ENCODE measurements around the gene GSS. TPM values are rescaled to one million over a fixed set of nuclear protein-coding genes. Genes with fewer than 3 reads are reported as not detected.

The GSS gene
- total RNA-seq = 36.3 and 41.3 TPM in 2 replicates

DNA sequence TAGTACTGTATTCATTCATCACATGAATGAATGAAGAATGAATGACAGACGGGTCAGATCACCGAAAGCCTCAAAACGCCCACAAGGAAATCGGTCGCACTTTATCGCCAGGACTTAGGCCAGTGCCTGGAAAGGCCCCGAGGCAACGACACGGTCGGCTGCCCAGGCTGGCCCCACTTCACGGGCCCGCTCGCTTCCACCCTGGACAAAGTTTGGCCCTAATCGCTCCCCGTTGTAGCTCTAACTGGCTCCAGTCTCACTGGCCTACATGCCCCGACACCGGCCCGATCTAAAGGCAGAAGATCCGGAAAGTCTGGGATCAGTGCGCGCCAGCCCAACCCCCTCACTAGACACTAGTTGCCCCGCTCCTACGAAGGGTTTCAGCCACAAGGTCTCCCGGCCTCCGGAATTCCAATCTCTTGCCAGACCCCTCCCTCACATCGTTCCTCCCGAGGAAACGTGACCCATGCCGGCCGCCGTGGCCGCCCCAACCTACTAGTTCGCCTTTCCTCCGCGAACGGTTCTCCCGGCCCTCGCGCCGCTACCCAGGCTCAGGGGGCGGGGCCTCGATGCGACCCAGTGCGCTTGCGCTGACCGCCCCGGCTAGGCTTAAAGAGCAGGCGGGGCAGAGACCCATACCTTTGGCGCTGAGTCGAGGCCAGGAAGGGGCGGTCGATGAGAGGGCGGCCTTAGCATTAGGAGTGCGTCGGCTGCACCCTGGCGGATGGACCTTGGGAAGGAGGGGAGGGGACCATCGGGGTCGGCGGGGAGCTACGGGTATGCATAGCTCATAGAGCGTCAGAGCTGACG, at the start of gene GSS, which contains the start of gene MYH7B:
GSS (minus strand) TSS at position 576 of the 810 bp plus-strand sequence. CDS start 3,954 bp downstream, outside the sequence.
MYH7B (plus strand) TSS at position 638 of the 810 bp plus-strand sequence. CDS start 22,138 bp downstream, outside the sequence.

Other genes starting within 250 kb of the GSS start
- gene NCOA6, start 130.2 kb downstream of the GSS start, total RNA-seq = 13.0 and 27.6 TPM in 2 replicates
- gene GGT7, start 83.0 kb downstream of the GSS start, total RNA-seq = 12.1 and 17.5 TPM in 2 replicates
- gene ACSS2, start 79.2 kb downstream of the GSS start, total RNA-seq = 48.3 and 63.7 TPM in 2 replicates
- gene MYH7B, start 62 bp upstream of the GSS start, total RNA-seq = 0.12 TPM in 1 of 2 replicates, not detected in the other
- gene TRPC4AP, start 137.0 kb upstream of the GSS start, total RNA-seq = 58.0 and 78.0 TPM in 2 replicates
- gene EDEM2, start 191.5 kb upstream of the GSS start, total RNA-seq = 14.6 and 21.7 TPM in 2 replicates
- gene PROCR, start 216.3 kb upstream of the GSS start, total RNA-seq = 25.7 and 70.1 TPM in 2 replicates

Measured in pericardium fibroblast (primary cell).